SU-DHL-6 (cell line): ENCODE data around the gene RASGRF2.

Experiments
- EZH2phosphoT487 ChIP-seq: fragments of 200-600 bp; sonication (generic), shearing (Covaris generic); conservative IDR thresholded peaks from 2 replicates; pipeline ENCODE4 v1.6.1; 2018; ENCODE audit warnings: mild to moderate bottlenecking, antibody characterized with exemption, low read length, moderate library complexity, mixed read lengths
- TF ChIP-seq, protein P1 (sequence below): fragments of 200-600 bp; sonication (generic); IDR thresholded peaks from one replicate; pipeline ENCODE4 v1.5.1; 2017; ENCODE audit warnings: antibody characterized with exemption, mild to moderate bottlenecking, low read length, moderate library complexity; ENCODE audit not compliant: insufficient read depth, poor library complexity, severe bottlenecking

DNA sequence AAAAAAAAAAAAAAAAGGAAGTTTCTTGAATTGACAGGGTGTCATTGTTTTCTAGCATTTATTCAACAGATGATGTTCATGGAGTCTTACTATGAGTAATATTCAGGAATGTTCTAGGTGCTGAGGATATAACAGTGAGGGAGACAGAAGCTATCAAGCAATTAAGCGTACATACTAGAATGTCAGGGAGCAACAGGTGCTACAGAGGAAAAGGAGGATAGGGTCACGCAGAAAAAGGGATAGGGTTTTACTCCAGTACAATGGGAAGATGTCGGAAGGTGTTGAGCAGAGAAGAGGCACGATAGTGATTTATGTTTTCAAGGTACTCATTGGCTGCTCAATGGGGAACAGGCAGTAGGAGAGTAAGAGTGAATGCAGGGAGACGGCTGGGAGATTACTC lies 6.6 kb upstream of the RASGRF2 start:
- TF ChIP-seq, protein P1, sequence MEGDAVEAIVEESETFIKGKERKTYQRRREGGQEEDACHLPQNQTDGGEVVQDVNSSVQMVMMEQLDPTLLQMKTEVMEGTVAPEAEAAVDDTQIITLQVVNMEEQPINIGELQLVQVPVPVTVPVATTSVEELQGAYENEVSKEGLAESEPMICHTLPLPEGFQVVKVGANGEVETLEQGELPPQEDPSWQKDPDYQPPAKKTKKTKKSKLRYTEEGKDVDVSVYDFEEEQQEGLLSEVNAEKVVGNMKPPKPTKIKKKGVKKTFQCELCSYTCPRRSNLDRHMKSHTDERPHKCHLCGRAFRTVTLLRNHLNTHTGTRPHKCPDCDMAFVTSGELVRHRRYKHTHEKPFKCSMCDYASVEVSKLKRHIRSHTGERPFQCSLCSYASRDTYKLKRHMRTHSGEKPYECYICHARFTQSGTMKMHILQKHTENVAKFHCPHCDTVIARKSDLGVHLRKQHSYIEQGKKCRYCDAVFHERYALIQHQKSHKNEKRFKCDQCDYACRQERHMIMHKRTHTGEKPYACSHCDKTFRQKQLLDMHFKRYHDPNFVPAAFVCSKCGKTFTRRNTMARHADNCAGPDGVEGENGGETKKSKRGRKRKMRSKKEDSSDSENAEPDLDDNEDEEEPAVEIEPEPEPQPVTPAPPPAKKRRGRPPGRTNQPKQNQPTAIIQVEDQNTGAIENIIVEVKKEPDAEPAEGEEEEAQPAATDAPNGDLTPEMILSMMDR = no peak
- TF ChIP-seq EZH2phosphoT487 = no peak
